ENCODE measurements around the gene CNTNAP2.

DNA sequence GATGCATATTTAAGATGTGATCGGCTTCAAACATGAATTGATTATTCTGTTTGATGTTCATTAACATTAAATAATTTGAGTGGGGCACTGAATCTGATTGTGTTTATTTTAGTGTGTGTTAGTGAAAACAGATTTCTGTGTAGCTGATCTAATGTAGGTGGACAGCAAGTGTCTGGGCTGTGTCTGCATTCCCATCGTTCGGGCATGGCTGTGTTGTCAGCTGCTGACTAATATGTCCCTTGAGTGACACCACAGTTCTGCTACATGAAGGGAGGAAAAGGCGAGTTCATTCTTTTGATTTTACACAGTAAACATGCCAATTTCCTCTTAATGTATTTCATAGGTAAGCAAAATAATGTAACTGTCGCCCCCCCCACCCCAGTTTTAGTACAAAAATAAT is 203.0 kb downstream of the CNTNAP2 start:
- TF ChIP-seq CTCF (conservative IDR thresholded peaks at IDR 0.05; ENCODE audit: low read depth, low read length) (no peak), POLR2A (IDR thresholded peaks at IDR 0.05; ENCODE audit: low read depth, low read length) (no peak), RCOR1 (IDR thresholded peaks at IDR 0.05; ENCODE audit: insufficient replicate concordance, low read length) (no peak), MXI1 (IDR thresholded peaks at IDR 0.05; ENCODE audit: borderline replicate concordance, low read depth, low read length) (no peak), MAZ (IDR thresholded peaks at IDR 0.05; ENCODE audit: borderline replicate concordance, low read depth, low read length) (no peak)
